Measurements from ENCODE around the gene SERPINA4.

GRCh38 chr14:94612580-94613554 lies 51.6 kb downstream of the SERPINA4 start:
- no peak for TF ChIP-seq CTCF (IDR thresholded peaks at IDR 0.05; ENCODE audit: insufficient read depth, low read depth, low read length)
- no peak for TF ChIP-seq EZH2 (IDR thresholded peaks at IDR 0.05; ENCODE audit: insufficient read depth, low read length)

Data from astrocyte (in vitro differentiated cells and primary cell).